Measurements from ENCODE around the gene TRIM75.
"Not testable (repeated sequence)": the region's sequence is repeated elsewhere in the genome, so short reads cannot be mapped to it uniquely, and the experiment has no call there.

Gene TRIM75

DNA sequence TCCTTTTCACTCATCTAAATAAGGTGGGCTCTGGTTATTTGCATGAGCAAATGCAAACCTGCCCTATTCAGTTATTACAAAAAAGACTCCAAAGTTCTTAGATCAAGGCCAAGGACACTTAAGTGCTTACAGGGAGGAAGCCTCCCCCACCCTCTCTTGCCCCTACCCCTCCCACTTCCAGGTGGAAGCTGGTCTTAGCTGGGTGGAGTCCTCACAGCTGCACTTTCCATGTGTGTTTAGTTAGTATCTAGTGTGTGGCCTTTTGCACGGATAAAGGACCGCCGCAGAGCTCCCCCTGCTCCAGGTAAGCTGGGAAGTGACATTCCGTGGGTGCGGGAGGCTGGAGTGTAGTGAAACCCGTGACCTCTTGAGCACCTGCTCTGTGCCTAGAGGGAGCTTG lies at the start of gene TRIM75:
Gene TRIM75, plus strand, starts transcription at position 222 of the 400 bp plus-strand sequence. CDS start 5,282 bp downstream, outside the sequence.
- no peak for DNase-seq (ENCODE audit: low spot score)

DNA sequence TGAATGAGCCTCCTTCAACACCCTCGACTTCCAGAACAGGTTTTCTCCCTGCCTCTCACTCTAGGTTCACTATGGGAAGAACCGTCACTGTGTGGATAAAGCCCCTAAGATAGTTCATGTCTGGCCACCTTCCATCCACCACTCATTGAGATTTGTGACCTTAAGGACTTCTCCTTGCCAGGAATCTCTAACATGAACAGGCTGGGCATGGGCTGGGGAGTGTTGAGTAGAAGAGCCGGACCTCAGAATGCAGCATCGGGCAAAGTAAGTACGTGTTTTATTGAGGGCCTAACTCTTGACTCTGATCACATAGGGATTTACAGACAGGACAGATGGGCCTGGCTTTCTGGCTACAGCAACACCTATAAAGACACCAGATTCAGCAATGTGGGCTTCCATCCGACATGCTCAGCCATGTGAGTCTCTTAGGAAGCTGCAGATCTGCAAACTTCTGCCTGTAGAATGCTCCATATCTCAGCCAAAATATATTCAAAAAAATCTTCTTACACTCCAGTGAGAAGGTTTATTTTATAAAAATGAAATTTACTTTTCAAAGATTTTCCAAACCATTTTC lies 48.2 kb upstream of the TRIM75 start:
- DNase-seq (ENCODE audit: low spot score) = no peak

DNA sequence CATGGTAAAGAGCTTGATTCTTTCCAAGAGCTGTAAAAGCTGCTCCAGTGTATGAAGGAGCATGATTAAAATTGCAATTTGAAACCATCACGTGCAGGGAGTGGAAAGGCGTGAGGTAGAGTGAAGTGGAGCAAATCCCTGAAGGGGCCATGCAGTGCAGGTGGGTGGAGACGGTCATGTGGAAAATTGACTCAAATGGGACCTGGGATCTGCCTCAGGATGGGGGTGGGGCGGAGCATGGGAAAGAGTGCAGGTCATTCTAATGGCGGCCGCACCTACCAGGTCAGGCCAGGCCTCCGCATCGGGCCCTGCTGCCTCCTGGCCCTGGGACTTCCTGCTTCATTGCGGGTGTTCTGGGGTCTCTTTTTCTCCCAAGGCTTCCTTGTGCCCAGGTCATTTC lies 47.2 kb upstream of the TRIM75 start:
- DNase-seq (ENCODE audit: low spot score) = no peak

DNA sequence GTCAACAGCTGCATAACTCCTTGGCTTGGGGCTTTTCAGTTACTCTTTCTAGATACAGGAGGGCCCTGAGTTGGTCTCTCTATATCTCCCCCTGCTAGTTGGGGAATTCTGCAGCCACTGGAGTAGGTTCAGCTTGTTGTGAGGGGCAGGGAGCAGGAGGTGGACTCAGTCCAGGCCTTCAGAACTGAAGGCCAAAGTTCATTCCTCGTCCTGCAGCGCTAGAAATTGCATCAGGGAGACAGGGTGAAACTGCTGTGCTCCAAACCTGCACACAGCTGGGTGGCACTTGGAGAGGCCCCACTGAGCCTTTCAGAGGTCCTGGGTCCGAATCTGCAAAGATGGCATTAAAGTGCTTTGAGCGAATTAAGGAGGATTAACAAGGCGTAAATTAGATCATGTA lies 46.8 kb upstream of the TRIM75 start:
- DNase-seq (ENCODE audit: low spot score) = no peak

DNA sequence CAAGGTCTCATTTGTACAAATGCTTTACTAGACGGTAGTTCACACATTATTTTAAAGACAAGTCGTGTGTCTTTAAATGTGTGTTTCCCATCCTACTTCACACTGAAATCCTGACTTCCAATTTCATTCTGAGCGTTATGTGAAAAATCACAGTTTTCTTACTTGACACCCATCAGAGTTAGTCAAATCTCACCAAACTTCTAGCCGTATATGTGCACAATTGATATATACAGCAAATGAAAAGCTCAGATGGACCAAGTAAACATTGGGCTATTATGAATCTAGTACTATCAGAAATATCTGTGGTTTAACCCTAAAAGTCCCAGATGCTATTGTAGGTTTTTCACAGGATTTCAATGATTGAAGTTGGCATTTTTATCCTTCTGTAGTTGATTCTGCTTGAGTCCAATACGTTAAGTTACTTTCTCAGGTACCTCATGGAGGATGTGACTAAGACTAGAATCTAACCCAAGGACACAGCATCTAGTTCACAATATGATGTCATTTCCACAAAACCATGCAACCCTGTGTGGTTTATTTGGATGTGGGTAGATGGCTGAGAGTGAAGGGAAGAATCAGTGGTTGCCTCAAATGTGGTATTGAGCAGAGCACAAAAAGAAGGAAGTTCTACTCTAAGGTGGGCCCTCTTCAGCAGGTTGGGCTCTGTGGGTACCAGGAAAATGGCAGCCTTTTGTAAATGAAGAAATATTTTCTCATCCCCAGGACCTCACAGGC lies 44.0 kb upstream of the TRIM75 start:
- no peak for DNase-seq (ENCODE audit: low spot score)

DNA sequence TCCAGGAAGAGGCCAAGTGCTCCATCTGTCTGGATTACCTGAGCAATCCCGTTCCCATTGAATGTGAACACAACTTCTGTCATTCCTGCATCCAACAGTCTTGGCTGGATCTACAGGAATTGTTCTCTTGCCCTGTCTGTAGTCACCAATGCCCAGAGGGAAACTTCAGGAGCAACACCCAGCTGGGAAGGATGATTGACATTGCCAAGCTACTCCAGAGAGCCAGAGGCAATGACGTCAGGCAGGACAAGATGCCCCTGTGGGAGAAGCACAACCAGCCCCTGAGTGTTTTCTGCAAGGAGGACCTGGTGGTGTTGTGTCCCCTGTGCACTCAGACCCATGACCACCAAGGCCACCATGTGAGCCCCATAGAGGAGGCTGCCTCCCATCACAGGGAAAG lies 43.2 kb upstream of the TRIM75 start:
- no peak for DNase-seq (ENCODE audit: low spot score)

DNA sequence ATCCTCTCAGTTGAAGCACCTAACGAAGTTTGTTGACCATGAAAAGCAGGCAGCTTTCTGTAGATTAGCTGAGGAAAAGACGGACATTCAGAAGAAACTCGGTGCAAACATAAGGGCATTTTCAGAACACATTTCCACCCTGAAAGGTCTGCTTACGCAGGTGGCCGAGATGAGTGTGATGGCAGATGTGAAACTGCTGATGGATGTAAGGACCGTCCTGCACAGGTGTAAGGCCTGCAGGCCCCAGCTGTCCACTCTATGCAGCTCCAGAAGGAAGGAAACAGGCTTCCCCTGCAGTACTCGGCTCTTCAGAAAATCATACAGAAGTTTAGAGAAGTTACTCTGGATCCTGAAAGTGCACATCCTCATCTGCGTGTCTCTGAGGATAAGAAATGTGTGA lies 42.7 kb upstream of the TRIM75 start:
- DNase-seq (ENCODE audit: low spot score) = no peak

DNA sequence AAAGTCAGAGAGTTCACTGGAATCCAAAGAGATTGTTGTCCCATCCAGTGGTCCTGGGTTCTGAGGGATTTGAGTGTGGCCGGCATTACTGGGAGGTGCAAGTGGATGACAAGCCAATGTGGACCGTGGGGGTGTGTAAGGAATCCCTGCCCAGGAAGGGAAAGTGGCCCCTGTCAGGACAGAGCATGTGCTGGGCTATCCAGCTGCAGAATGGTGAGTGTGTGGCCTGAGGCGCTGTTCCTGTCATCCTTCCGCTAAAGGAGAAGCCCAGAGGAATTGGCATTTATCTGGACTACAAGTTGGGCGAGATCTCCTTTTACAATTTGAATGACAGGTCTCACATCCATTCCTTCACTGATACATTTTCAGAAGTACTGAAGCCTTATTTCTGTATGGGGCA lies 42.3 kb upstream of the TRIM75 start:
- no peak for DNase-seq (ENCODE audit: low spot score)

DNA sequence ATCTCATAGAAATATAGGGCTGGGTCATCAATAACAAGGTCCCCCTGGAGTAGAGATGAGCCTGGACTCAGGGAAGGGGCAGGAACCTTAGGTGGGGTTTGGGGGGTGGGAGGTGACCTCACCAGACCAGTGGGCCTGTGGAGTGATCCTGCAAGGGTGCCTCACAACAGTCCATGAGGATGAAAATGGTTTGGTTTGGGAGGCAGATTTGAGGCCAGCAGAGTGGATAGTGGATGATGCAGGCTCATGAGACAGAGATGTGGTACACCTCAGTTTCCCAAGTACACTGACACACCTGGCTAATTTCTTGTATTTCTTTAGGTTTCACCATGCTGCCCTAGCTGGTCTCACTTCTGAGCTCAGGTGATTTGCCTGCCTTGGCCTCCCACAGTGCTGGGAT lies 40.0 kb upstream of the TRIM75 start:
- DNase-seq (ENCODE audit: low spot score) = no peak

DNA sequence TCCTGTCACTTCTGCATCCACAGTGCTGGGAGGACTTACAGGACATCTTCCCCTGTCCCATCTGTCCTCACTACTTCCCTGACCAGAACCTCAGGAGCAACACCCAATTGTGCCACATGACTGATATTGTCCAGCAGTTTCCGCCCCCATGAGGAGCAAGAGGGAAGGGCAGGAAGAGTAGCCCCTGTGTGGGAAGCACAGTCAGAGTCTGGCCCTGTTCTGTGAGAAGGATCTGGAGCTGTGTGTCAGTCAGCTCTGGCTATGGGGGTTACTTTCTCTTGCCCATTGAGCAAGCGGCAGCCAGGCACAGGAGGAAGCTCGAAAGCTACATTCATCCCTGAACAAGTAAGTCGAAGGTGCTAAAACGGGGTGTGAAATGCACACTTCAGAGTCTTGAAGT lies 36.7 kb upstream of the TRIM75 start:
- DNase-seq (ENCODE audit: low spot score) = no peak

DNA sequence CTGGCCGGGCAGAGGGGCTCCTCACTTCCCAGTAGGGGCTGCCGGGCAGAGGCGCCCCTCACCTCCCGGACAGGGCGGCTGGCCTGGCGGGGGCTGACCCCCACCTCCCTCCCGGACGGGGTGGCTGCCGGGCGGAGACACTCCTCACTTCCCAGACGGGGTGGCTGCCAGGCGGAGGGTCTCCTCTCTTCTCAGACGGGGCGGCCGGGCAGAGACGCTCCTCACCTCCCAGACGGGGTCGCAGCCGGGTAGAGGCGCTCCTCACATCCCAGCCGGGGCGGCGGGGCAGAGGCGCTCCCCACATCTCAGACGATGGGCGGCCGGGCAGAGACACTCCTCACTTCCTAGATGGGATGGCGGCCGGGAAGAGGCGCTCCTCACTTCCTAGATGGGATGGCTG lies 33.7 kb upstream of the TRIM75 start:
- DNase-seq (ENCODE audit: low spot score) = not testable (repeated sequence)

DNA sequence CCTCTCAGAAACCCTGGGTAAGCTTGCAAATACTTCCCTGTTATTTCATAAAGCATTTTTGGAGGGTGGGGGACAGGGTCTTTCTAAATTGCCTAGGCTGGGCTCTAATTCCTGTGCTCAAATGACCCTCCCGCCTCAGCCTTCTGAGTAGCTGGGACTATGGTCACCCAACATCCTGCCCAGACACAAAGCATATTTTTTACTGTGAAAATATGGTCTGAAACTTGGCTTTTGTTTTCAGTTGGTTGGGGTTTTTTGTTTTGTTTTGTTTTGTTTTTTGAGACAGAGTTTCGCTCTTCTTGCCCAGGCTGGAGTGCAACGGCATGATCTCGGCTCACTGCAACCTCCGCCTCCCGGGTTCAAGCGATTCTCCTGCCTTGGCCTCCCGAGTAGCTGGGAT lies 27.9 kb upstream of the TRIM75 start:
- DNase-seq (ENCODE audit: low spot score) = not testable (repeated sequence)

DNA sequence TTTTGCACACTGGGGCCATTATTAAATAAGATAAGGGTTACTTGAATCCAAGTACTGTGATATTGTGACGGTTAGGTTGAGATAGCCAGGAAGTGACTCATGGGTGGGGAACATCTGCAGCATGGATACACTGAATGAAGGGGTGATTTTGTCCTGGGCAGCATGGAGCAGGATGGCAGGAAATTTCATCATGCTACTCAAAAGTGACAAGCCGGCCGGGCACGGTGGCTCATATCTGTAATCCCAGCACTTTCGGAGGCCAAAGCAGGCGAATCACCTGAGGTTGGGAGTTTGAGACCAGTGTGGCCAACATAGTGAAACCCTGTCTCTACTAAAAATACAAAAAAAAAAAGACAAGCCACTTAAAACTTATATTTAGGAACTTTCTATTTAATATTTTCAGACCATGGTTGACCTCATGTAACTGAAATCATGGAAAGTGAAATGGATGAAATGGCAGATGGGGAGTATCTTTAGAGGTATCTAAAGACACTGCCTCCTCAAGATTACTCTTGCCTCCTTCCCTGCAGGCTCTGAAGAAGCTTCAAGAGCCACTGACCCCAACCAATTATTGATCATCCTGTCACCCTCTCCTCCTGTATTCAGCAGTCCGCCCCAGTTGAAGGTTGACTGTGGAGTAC lies 25.8 kb upstream of the TRIM75 start:
- no peak for DNase-seq (ENCODE audit: low spot score)

DNA sequence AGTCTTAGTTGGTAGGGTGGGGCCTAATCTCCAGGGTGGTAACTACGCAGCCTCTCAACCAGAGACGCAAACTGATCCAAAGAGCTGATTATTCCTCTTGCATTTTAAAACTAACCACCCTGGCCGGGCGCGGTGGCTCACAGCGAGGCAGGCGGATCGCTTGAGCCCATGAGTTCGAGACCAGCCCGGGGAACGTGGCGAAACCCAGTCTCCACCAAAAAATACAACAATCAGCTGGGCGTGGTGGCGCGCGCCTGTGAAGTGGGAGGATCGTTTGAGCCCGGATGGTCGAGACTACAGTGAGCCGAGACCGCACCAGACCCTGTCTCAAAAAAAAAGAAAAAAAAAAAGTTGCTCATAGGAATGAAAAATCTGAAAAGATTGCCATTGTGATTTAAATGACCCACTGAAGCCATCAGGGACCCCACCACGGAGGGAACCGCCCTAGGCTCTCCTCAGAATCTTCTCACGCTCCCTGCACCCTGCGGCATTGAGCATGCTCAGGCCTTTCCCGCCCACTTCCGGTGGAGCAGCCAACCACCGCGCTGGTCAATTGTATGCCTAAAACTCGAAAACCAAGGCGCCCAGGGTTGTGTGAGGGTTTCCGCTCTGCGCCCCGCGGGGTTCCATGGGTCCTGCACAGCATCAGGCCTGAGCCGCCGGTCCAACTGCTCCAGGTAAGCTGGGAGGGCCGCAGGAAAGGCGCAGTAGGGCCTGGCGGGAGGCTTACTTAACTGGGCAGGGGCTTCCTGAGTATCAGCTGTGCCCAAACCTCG lies 22.0 kb upstream of the TRIM75 start, which contains the start of gene TRIM60:
Gene TRIM60, plus strand, starts transcription at position 564 of the 776 bp plus-strand sequence. CDS start 8,074 bp downstream, outside the sequence.
- DNase-seq (ENCODE audit: low spot score) = no peak

DNA sequence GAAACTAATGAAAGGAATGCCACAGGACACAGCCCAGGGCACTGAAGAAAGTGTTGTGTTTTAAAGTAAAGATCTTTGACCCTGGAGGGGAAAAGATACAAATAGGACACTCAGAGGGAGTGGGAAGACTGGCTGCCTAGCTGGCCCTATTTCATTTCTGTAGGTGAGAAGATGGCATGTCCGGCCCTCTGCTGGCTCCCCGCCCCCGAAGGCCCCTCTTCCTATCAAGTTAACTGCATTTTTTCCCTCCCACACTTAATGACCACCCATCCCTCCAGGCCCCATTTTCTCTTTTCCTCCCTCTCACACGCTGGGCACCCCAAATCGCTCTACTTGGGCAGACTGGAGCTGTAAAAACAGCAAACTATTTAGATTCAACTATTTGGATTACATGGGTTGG lies 5.5 kb upstream of the TRIM75 start:
- no peak for DNase-seq (ENCODE audit: low spot score)

DNA sequence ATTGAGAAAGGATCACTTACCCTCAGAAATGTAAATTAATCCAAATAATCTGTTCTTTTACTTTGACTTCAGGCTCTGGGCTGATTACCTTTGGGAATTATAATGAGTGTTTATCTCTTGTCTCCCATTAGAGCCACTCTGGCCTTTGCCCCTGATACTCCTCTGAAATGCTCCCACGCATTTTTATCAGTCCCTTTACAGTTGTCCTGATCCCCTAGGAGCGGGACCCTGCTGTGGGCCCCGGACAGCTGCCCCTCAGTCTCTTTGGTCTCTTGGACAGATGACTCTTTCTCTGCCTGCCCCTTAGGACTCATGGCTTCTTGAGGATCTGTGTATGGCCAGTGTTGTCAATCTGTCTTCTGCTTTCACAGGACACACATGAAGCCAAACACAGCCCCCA lies 1.0 kb upstream of the TRIM75 start:
- no peak for DNase-seq (ENCODE audit: low spot score)

DNA sequence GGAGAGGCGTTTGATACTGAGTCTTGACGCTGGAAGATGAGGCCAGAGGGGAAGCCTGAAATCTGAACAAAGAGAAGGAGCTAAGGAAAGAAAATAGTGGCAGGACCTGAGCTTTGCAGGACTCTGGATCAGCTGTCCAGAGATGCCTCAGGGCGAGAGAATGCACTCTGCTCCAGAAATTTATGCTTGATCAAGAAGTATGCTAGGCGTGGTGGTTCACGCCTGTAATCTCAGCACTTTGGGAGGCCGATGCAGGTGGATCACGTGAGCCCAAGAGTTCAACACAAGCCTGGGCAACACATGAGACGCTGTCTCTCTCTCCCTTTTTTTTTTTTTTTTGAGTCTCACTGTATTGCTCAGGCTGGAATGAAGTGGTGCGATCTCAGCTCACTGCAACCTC lies 1.9 kb downstream of the TRIM75 start:
- no peak for DNase-seq (ENCODE audit: low spot score)

DNA sequence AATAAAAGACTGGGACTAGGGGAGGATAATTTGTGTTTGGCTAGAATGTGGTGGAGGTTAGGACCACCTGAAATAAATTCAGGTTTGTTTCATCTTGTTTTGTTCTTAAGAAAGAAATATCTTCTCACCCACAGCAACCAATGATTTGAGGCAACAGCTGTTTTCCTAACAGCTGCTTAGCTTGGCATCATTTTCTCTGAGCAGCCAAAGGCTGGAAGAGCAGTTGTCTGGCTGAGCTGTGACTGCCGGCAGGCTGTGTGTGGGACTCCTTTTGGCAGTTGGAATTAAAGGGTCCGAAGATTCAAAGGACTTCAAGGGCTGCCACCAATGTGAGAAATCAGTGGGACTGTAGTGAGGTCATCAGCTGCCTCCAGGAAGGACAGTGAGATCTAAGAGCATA lies 5.0 kb downstream of the TRIM75 start:
- no peak for DNase-seq (ENCODE audit: low spot score)

DNA sequence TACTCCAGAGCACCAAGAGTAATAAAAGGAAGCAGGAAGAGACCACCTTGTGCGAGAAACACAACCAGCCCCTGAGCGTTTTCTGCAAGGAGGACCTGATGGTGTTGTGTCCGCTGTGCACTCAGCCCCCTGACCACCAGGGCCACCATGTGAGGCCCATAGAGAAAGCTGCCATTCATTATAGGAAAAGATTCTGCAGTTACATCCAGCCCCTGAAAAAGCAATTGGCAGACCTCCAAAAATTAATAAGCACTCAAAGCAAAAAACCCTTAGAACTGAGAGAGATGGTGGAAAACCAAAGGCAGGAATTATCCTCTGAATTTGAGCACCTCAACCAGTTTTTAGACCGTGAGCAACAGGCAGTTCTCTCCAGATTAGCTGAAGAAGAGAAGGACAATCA lies 5.7 kb downstream of the TRIM75 start:
- no peak for DNase-seq (ENCODE audit: low spot score)

DNA sequence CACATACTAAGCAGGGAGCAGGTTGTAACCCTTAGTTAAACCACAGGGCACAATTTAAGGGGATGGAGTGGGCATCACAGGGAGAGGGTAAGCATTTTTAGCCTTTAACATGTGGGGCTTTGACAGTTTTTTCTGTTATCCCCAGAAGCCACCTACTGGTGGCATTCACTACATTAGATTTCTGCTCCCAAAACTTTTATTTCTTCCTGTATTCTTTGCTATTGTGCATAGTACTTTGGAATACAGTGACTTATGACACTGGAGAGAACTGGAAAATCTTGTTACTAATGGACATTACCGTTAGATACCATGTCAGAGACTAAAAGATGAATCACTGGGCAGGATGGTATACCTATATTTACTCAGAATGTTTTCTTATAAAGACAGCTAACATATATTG lies 7.3 kb downstream of the TRIM75 start:
- no peak for DNase-seq (ENCODE audit: low spot score)

DNA sequence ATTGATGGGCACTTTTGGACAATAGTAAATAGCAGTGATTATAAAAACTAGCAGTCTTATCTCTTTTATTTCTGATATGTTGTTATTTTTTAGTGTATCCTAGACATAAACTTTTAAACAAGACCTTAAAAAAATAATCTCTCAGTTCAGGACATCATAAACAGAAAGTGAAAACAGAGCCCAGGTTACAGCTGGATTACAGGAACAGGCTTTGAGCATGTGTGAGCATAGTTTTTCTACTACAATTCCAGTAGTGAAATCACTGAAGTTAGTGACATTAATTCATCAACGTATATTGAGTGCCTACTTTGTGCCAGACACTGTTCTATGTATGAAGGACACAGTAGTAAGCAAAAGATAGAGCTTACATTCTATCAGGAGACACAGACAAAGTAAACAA lies 16.9 kb downstream of the TRIM75 start:
- DNase-seq (ENCODE audit: low spot score) = no peak

DNA sequence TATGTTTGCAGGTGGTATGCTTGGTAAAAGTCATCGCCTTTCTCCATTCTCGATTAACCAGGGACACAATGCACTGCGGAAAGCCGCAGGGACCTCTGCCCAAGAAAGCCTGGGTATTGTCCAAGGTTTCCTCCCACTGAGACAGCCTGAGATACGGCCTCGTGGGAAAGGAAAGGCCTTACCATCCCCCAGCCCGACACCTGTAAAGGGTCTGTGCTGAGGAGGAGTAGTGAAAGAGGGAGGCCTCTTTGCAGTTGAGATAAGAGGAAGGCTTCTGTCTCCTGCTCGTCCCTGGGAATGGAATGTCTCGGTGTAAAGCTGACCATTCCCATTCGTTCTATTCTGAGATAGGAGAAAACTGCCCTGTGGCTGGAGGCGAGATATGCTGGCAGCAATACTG lies 19.7 kb downstream of the TRIM75 start:
- not testable (repeated sequence) for DNase-seq (ENCODE audit: low spot score)
